ENCODE results near the gene GPR3.

GPR3 gene

GRCh38 chr1:27366113-27366410 lies 26.4 kb upstream of the GPR3 start:
- DNase-seq (ENCODE audit: extremely low read depth, low read depth): no peak
- no peak for TF ChIP-seq CTCF (IDR thresholded peaks at IDR 0.05; ENCODE audit: low read depth, low read length)

- DNase-seq (ENCODE audit: extremely low read depth, low read depth): peak; percentile 45
- peak; percentile 22 for TF ChIP-seq CTCF (IDR thresholded peaks at IDR 0.05; ENCODE audit: low read depth, low read length)
Observed at GRCh38 chr1:27366411-27367159, 25.8 kb upstream of the GPR3 start, which contains the start of gene MAP3K6. TSS of gene MAP3K6 (minus strand) at chr1:27366961. CDS start at chr1:27366597, 364 bp downstream.

- TF ChIP-seq CTCF (IDR thresholded peaks at IDR 0.05; ENCODE audit: low read depth, low read length): no peak
Observed at GRCh38 chr1:27367160-27367650, 25.2 kb upstream of the GPR3 start.

GRCh38 chr1:27368869-27369582 lies 23.4 kb upstream of the GPR3 start:
- peak; percentile 23 for TF ChIP-seq CTCF (IDR thresholded peaks at IDR 0.05; ENCODE audit: low read depth, low read length)
- DNase-seq (ENCODE audit: extremely low read depth, low read depth): no peak

More at GRCh38 chr1:27367160-27367650, 25.2 kb upstream of the GPR3 start:
- no peak for DNase-seq (ENCODE audit: extremely low read depth, low read depth)

GRCh38 chr1:27372022-27372807 lies 20.2 kb upstream of the GPR3 start:
- DNase-seq (ENCODE audit: extremely low read depth, low read depth): no peak

More at GRCh38 chr1:27372022-27372807, 20.2 kb upstream of the GPR3 start:
- TF ChIP-seq CTCF (IDR thresholded peaks at IDR 0.05; ENCODE audit: low read depth, low read length): no peak

All from AG09319 (cell line).